ENCODE data around the gene COL9A2.

The COL9A2 gene

DNA sequence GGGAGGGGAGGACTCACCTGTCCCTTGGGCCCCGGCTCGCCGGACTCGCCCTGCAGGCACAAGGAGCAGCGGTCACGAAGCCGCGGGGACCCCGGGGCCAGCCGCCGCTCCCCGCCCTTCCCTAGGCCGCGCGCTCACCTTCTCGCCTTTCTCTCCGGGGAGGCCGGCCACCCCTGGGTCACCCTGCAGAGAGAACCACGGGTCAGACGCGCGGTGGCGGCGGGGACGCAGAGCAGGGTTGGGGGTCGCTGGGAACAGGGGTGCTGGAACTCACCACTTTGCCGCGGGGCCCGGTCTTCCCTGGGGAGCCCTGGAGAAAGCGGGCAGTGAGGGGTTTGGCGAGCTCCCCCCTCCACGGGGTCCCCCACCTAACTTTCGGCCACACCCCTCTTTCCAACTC, 13.3 kb downstream of the COL9A2 start:
- TF ChIP-seq, protein P1, sequence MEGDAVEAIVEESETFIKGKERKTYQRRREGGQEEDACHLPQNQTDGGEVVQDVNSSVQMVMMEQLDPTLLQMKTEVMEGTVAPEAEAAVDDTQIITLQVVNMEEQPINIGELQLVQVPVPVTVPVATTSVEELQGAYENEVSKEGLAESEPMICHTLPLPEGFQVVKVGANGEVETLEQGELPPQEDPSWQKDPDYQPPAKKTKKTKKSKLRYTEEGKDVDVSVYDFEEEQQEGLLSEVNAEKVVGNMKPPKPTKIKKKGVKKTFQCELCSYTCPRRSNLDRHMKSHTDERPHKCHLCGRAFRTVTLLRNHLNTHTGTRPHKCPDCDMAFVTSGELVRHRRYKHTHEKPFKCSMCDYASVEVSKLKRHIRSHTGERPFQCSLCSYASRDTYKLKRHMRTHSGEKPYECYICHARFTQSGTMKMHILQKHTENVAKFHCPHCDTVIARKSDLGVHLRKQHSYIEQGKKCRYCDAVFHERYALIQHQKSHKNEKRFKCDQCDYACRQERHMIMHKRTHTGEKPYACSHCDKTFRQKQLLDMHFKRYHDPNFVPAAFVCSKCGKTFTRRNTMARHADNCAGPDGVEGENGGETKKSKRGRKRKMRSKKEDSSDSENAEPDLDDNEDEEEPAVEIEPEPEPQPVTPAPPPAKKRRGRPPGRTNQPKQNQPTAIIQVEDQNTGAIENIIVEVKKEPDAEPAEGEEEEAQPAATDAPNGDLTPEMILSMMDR (IDR thresholded peaks at IDR 0.05; ENCODE audit: insufficient read depth, low read depth, low read length, missing control alignments): no peak
- DNase-seq (ENCODE audit: low read depth): no peak
- H3K4me3 ChIP-seq (ENCODE audit: low read depth, low read length): no peak overlapping the region

DNA sequence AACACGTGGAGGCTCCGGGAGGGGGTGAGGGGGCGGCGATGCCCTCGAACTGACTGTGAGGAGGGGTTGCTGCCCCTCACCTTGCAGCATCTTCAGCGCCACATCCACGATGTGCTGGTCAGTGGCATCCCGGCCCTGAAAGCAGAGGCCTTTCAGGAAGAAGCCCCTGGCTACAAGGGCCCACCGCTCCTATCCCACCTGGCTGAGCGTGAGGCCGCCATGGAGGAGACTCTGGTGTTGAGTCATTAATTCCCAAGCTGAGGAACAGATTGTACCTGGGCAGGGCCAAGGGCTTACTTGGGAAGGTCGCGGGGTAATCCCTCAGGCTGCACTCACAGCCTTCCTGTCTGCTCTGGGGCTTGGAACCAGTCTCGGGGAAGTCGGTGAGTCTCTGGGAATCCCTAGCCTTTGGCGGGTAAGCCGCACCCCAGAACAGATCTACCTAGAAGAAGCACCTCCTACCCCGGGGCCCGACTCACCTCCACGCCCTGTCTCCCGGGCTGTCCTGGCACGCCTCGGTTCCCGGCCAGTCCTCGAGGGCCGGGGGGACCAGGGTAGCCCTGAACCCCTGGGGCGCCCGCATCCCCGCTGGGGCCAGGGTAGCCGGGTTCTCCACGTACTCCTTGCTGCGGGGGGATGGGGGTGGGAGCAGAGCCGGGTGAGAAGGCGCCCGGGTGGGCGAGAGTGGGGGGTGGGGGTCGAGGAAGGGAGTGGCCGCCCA, 13.9 kb downstream of the COL9A2 start:
- TF ChIP-seq, protein P1 (IDR thresholded peaks at IDR 0.05; ENCODE audit: insufficient read depth, low read depth, low read length, missing control alignments): no peak
- no peak for DNase-seq (ENCODE audit: low read depth)
- no peak overlapping the region for H3K4me3 ChIP-seq (ENCODE audit: low read depth, low read length)

DNA sequence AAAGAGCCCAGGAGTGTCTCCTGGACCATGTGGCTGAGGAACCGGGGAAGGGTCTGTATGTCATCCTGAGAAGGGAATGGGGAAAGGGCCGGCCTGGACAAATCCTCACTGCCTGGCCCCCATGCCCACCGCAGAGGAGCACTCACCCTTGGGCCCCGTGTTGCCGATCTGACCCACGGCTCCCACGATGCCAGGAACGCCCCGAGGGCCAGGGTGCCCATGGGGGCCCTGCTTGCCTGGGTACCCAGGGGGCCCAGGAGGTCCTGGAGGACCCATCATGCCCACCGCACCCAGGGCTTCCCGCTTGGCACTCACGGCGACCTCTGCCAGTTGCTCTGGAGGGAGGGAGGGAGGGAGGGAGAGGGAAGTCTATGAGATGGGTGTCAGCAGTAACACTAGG, 14.6 kb downstream of the COL9A2 start:
- DNase-seq (ENCODE audit: low read depth): no peak
- no peak overlapping the region for H3K4me3 ChIP-seq (ENCODE audit: low read depth, low read length)
- TF ChIP-seq, protein P1 (IDR thresholded peaks at IDR 0.05; ENCODE audit: insufficient read depth, low read depth, low read length, missing control alignments): no peak

DNA sequence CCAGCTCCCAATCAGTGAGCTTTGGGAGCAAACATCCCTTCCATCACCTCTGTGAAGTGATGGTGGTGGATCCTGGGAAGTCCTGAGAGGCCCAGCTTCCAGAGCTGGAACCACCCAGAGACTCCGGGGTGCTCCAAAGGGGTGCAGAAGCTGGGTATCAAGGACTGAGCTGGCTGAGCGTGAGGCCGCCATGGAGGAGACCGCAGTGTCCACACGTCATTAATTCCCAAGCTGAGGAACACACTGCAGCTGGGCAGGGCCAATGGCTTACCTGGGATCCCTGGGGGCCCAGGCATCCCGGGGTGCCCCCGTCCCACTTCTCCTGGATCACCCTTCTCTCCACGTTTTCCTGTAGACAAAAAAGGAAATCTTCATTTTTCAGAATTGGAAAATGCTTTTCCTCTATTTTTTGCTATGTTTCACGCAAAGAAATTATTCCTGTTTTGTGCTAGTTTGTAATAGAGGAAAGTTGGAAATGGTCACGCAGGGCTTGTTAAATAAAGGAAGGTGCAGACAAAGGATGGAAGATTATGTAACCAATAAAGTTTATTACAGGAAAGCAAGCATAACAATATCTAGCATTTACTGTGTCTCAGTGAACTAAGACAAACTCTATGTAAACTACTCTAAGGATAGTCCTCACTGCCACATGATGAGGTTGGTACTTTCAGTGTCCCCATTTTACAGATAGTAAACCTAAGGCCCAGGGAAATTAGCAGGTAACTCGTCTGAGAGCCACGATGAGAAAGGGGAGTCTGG, 15.4 kb downstream of the COL9A2 start:
- no peak for DNase-seq (ENCODE audit: low read depth)
- TF ChIP-seq, protein P1 (IDR thresholded peaks at IDR 0.05; ENCODE audit: insufficient read depth, low read depth, low read length, missing control alignments): no peak
- no peak overlapping the region for H3K4me3 ChIP-seq (ENCODE audit: low read depth, low read length)

DNA sequence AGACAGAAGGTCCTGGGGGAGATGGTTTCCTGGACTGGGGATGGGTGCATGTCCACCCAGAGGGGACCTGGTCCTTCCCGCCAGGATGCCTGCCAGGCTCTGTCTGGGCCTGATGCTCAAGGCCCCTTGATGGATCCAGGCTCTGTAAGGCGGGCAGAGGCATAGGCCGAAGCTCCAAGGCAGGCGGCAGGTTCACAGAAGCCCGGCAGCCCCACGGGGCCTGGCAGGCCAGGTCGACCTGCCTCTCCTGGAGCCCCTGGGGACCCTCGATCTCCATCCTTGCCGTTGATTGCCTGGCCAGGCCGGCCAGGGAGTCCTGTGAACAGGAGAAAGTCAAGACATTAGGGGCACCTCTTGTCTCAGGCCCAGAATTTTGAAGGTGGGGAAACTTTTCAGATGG, 16.0 kb downstream of the COL9A2 start:
- TF ChIP-seq, protein P1 (IDR thresholded peaks at IDR 0.05; ENCODE audit: insufficient read depth, low read depth, low read length, missing control alignments): no peak
- no peak for DNase-seq (ENCODE audit: low read depth)
- no peak overlapping the region for H3K4me3 ChIP-seq (ENCODE audit: low read depth, low read length)

DNA sequence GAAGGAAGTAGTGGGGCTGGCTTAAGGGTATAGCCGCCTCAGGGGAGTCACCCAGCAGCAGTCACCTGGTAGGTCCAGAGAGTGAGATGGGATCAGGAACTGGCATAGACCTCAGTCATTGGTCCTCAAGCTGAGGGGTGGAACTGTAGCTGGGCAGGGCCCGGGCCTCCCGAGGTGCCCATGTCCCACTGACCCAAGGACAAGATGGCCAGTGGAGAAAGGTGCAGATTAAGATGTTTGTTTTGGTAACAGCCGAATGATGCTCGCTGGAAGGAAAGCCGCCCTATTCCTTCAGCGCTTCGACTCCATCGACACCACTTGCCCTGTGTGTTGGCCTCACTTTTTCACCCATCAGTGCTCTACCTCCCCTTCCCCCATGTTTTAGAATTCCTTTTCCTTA, 16.4 kb downstream of the COL9A2 start:
- TF ChIP-seq, protein P1 (IDR thresholded peaks at IDR 0.05; ENCODE audit: insufficient read depth, low read depth, low read length, missing control alignments): no peak
- no peak overlapping the region for H3K4me3 ChIP-seq (ENCODE audit: low read depth, low read length)
- DNase-seq (ENCODE audit: low read depth): no peak

Data from GM12865 (cell line).